Liver (tissue), 9 donors: ENCODE results near the gene DNMBP. TPM values are rescaled to one million over a fixed set of nuclear protein-coding genes. Genes with fewer than 3 reads are reported as not detected.

ENCODE experiments used
- DNase-seq: peaks from one replicate; pipeline ENCODE4 v3.0.0-alpha.2; 2017; ENCODE audit warnings: low spot score
- H3K27ac ChIP-seq, 2 donors: one replicate each; pipeline ENCODE4 v1.7.0; 2013; ENCODE audit warnings: inconsistent platforms in 2 of 2, low read length in 2 of 2, control low read depth in 1 of 2, low read depth in 1 of 2, mild to moderate bottlenecking in 1 of 2
- H3K27me3 ChIP-seq, 4 donors: one replicate each; pipeline versions ENCODE4 v1.6.1 to v1.7.0; 2013; ENCODE audit warnings: low read length in 3 of 4, inconsistent platforms in 1 of 4, mild to moderate bottlenecking in 1 of 4, moderate library complexity in 1 of 4; ENCODE audit not compliant: control insufficient read depth in 4 of 4, insufficient read depth in 4 of 4
- H3K36me3 ChIP-seq, 4 donors: one replicate each; pipeline versions ENCODE4 v1.6.1 to v1.7.0; 2013; ENCODE audit warnings: low read length in 3 of 4, mild to moderate bottlenecking in 3 of 4, low read depth in 1 of 4, moderate library complexity in 1 of 4; ENCODE audit not compliant: control insufficient read depth in 4 of 4, insufficient read depth in 3 of 4
- H3K4me1 ChIP-seq, 4 donors: one replicate each; pipeline versions ENCODE4 v1.6.1 to v1.7.0; 2013; ENCODE audit warnings: low read length in 3 of 4, mild to moderate bottlenecking in 3 of 4, moderate library complexity in 1 of 4; ENCODE audit not compliant: control insufficient read depth in 4 of 4, insufficient read depth in 4 of 4
- H3K4me3 ChIP-seq, 3 donors: one replicate each; pipeline versions ENCODE4 v1.6.1 to v1.7.0; 2013; ENCODE audit warnings: low read length in 3 of 3, control low read depth in 1 of 3, low read depth in 1 of 3, mild to moderate bottlenecking in 1 of 3
- H3K9ac ChIP-seq, 2 donors: one replicate each; pipeline ENCODE4 v1.7.0; 2013; ENCODE audit warnings: low read length in 2 of 2, mild to moderate bottlenecking in 2 of 2, moderate library complexity in 2 of 2, control low read depth in 1 of 2, low read depth in 1 of 2
- H3K9me3 ChIP-seq, 4 donors: one replicate each; pipeline versions ENCODE4 v1.6.1 to v1.7.0; 2013; ENCODE audit warnings: low read length in 3 of 4; ENCODE audit not compliant: control insufficient read depth in 4 of 4
- ATF3 ChIP-seq: IDR thresholded peaks from 2 replicates; pipeline ENCODE4 v1.6.1; 2016; ENCODE audit warnings: antibody characterized with exemption
- EGR1 ChIP-seq, 2 donors: IDR thresholded peaks; 2 replicates each; pipeline ENCODE4 v1.6.1; 2016 to 2018; ENCODE audit warnings: antibody characterized with exemption in 2 of 2, low read depth in 2 of 2
- FOXA1 ChIP-seq: IDR thresholded peaks from 2 replicates; pipeline ENCODE4 v1.6.1; 2016; ENCODE audit warnings: antibody characterized with exemption
- FOXA2 ChIP-seq: IDR thresholded peaks from 2 replicates; pipeline ENCODE4 v1.6.1; 2016; ENCODE audit warnings: antibody characterized with exemption
- GABPA ChIP-seq, 2 donors: IDR thresholded peaks in 1 of 2; conservative IDR thresholded peaks in 1 of 2; 2 replicates each; pipeline ENCODE4 v1.6.1; 2016; ENCODE audit warnings: antibody characterized with exemption in 2 of 2, mild to moderate bottlenecking in 1 of 2, moderate library complexity in 1 of 2
- HNF4A ChIP-seq, 2 donors: conservative IDR thresholded peaks; 2 replicates each; pipeline ENCODE4 v1.6.1; 2016; ENCODE audit warnings: antibody characterized with exemption in 2 of 2, mild to moderate bottlenecking in 2 of 2
- HNF4G ChIP-seq: IDR thresholded peaks from 2 replicates; pipeline ENCODE4 v1.6.1; 2016; ENCODE audit warnings: antibody characterized with exemption
- JUND ChIP-seq, 2 donors: IDR thresholded peaks; 2 replicates each; pipeline ENCODE4 v1.6.1; 2016; ENCODE audit warnings: antibody characterized with exemption in 2 of 2
- MAX ChIP-seq: IDR thresholded peaks from 2 replicates; pipeline ENCODE4 v1.6.1; 2016; ENCODE audit warnings: antibody characterized with exemption
- NR2F2 ChIP-seq: IDR thresholded peaks from 2 replicates; pipeline ENCODE4 v1.6.1; 2016; ENCODE audit warnings: antibody characterized with exemption
- RAD21 ChIP-seq, 2 donors: IDR thresholded peaks; 2 replicates each; pipeline ENCODE4 v1.6.1; 2016; ENCODE audit warnings: antibody characterized with exemption in 2 of 2, mild to moderate bottlenecking in 2 of 2
- RXRA ChIP-seq, 2 donors: IDR thresholded peaks; 2 replicates each; pipeline ENCODE4 v1.6.1; 2017 to 2018; ENCODE audit warnings: antibody characterized with exemption in 2 of 2, mild to moderate bottlenecking in 1 of 2
- SP1 ChIP-seq: IDR thresholded peaks from 2 replicates; pipeline ENCODE4 v1.6.1; 2018; ENCODE audit warnings: antibody characterized with exemption, mild to moderate bottlenecking
- TAF1 ChIP-seq: conservative IDR thresholded peaks from 2 replicates; pipeline ENCODE4 v1.6.1; 2016; ENCODE audit warnings: antibody characterized with exemption, mild to moderate bottlenecking
- YY1 ChIP-seq: IDR thresholded peaks from 2 replicates; pipeline ENCODE4 v1.6.1; 2016; ENCODE audit warnings: antibody characterized with exemption, mild to moderate bottlenecking
- ZBTB33 ChIP-seq: IDR thresholded peaks from 2 replicates; pipeline ENCODE4 v1.6.1; 2016; ENCODE audit warnings: antibody characterized with exemption
- WGBS: extraction: QIAGEN DNeasy Blood & Tissue Kit; methylation state at CpG from one replicate; pipeline ENCODE4 v1.1.7; 2013; 5-methylcytosine and 5-hydroxymethylcytosine counted together
- polyA plus RNA-seq, 2 donors: library from polyadenylated mRNA; stranded (reverse) in 1 of 2; unstranded in 1 of 2; fragments of 200-250 nt in 1 of 2; fragments of >200 nt in 1 of 2; fragmentation: Nextera tagmentation in 1 of 2; extraction: Ambion mirVana in 1 of 2; gene quantifications; one replicate each; pipeline versions ENCODE4 v1.2.1 to v1.2.3, GENCODE V29; 2013 to 2015
- total RNA-seq, 2 donors: library from RNA; depleted of rRNA; stranded (reverse); fragments of >200 nt; gene quantifications; one replicate each; pipeline ENCODE4 v1.2.3, GENCODE V29; 2014
- TF ChIP-seq, protein P1 (sequence below): fragments of 150-350 bp; IDR thresholded peaks from 2 replicates; pipeline ENCODE4 v1.5.1; 2017; ENCODE audit warnings: improper control_type of control experiment, low read depth, low read length; ENCODE audit not compliant: missing input control
- donor health status: healthy.
- donor health status: healthy.
- donor health status: healthy.
- donor health status: healthy.
- donor health status: healthy.

Gene DNMBP
- total and polyA plus RNA-seq, 4 donors, result 3.8 to 12.6 (median 5.3) TPM

- 96% methylated on average over 5 of the region's 5 CpGs for WGBS
- Histone ChIP-seq H3K9ac (no peak overlapping the region), H3K27ac (no peak overlapping the region), H3K9me3 (no peaks in the 10 kb centered on the region), H3K36me3 (no peaks in the 10 kb centered on the region), H3K4me3 (no peak overlapping the region), H3K4me1 (peaks cover 5 to 59% (median 45%) of the 10 kb centered on the region in 4 donors), H3K27me3 (no peaks in the 10 kb centered on the region)
- TF ChIP-seq RAD21 (IDR thresholded peaks at IDR 0.05) (no peak), ZBTB33 (no peak), HNF4G (no peak), NR2F2 (no peak), TAF1 (no peak), HNF4A (conservative IDR thresholded peaks at IDR 0.05) (no peak), RXRA (IDR thresholded peaks at IDR 0.05) (no peak), SP1 (no peak), YY1 (no peak), MAX (no peak), FOXA2 (no peak), EGR1 (IDR thresholded peaks at IDR 0.05; ENCODE audit: low read depth in 2 of 2) (no peak), FOXA1 (no peak), JUND (IDR thresholded peaks at IDR 0.05) (no peak), ATF3 (no peak)
- TF ChIP-seq, protein P1, sequence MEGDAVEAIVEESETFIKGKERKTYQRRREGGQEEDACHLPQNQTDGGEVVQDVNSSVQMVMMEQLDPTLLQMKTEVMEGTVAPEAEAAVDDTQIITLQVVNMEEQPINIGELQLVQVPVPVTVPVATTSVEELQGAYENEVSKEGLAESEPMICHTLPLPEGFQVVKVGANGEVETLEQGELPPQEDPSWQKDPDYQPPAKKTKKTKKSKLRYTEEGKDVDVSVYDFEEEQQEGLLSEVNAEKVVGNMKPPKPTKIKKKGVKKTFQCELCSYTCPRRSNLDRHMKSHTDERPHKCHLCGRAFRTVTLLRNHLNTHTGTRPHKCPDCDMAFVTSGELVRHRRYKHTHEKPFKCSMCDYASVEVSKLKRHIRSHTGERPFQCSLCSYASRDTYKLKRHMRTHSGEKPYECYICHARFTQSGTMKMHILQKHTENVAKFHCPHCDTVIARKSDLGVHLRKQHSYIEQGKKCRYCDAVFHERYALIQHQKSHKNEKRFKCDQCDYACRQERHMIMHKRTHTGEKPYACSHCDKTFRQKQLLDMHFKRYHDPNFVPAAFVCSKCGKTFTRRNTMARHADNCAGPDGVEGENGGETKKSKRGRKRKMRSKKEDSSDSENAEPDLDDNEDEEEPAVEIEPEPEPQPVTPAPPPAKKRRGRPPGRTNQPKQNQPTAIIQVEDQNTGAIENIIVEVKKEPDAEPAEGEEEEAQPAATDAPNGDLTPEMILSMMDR, result no peak
- no peak for DNase-seq
Observed at GRCh38 chr10:99977916-99978315, 31.8 kb downstream of the DNMBP start.

GRCh38 chr10:99976886-99977665 is 32.7 kb downstream of the DNMBP start:
- 78% methylated on average over 5 of the region's 5 CpGs for WGBS

More at GRCh38 chr10:99976886-99977665, 32.7 kb downstream of the DNMBP start:
- H3K9ac ChIP-seq, result peak overlapping the region in 1 of 2 donors; percentile 53
- DNase-seq, result no peak
- H3K27me3 ChIP-seq, result no peaks in the 10 kb centered on the region
- peaks cover 4 to 53% (median 38%) of the 10 kb centered on the region in 4 donors for H3K4me1 ChIP-seq
- H3K36me3 ChIP-seq, result no peaks in the 10 kb centered on the region
- H3K27ac ChIP-seq, result peak overlapping the region; percentile 6 to 63
- no peak overlapping the region for H3K4me3 ChIP-seq
- TF ChIP-seq ATF3 (no peak), GABPA (IDR thresholded peaks at IDR 0.05 in 1 of 2, conservative IDR thresholded peaks at IDR 0.05 in 1 of 2) (no peak), YY1 (peak; percentile 7)
- no peaks in the 10 kb centered on the region for H3K9me3 ChIP-seq
